ENCODE measurements around the gene USP2.

DNA sequence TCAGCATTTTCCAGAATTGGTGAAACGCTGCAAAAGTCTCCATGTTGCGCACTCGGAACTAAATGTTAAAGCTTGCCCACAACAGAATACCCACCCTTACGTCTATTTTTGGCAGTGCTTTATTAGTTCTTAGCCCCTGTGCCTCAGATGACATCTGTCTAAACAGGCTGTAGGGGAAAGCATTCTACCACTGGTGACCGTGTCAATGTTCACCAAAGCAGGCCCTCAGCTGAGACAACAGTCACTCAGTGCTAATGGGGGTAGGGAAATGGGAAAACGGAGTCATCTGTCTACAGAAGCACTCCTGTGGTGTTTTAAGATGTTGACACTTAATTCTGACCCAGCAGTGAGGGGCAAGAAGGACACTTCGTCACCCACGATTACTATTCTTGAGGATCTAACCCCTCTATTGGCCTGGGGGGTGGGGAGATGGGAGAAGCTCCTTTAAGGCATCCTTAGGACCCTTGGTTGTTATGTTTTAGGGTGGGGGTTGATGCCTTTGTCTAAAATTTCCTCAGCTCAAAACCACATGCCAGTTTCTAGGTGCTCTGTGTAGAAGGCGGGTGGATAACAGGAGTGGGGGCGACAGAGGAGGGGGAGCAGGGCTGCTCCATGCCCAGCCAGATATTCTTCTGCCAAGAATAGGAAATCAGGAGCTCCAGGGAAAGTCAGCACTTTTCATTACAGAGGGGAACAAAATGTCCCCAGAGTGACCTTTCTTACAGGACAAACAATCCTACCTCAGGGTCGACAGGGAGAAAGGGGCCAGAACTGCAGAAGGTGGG is 19.4 kb downstream of the USP2 start:
- TF ChIP-seq CTCF (IDR thresholded peaks at IDR 0.05; ENCODE audit: insufficient read depth, low read length, poor library complexity, severe bottlenecking) (no peak), EZH2phosphoT487 (conservative IDR thresholded peaks at IDR 0.05; ENCODE audit: low read length) (no peak)
